IPS DF 6.9 (cell line): ENCODE measurements around the gene ZNF549.
"Not testable (repeated sequence)": the region's sequence is repeated elsewhere in the genome, so short reads cannot be mapped to it uniquely, and the experiment has no call there.

Experiments used
- DNase-seq: peaks from one replicate; pipeline ENCODE4 v3.0.0-alpha.2; 2013; ENCODE audit warnings: low read depth, low spot score
- H3K27ac ChIP-seq: one replicate; pipeline ENCODE4 v1.5.1; 2013; ENCODE audit warnings: low read length, control low read depth
- H3K27me3 ChIP-seq: 2 replicates; pipeline ENCODE4 v1.6.1; 2013; ENCODE audit warnings: mild to moderate bottlenecking, low read length; ENCODE audit not compliant: control insufficient read depth, insufficient read depth
- H3K36me3 ChIP-seq: 2 replicates; pipeline ENCODE4 v1.6.1; 2013; ENCODE audit warnings: low read length; ENCODE audit not compliant: control insufficient read depth, insufficient read depth
- H3K4me1 ChIP-seq: 2 replicates; pipeline ENCODE4 v1.6.1; 2013; ENCODE audit warnings: low read length; ENCODE audit not compliant: control insufficient read depth, insufficient read depth
- H3K4me3 ChIP-seq: 2 replicates; pipeline ENCODE4 v1.5.1; 2013; ENCODE audit warnings: mild to moderate bottlenecking, low read length
- H3K9me3 ChIP-seq: 2 replicates; pipeline ENCODE4 v1.6.1; 2013; ENCODE audit warnings: low read length, inconsistent platforms; ENCODE audit not compliant: control insufficient read depth, insufficient read depth
- WGBS: extraction: QIAGEN DNeasy Blood & Tissue Kit; methylation state at CpG from one replicate; pipeline ENCODE4 v1.1.7; 2013; ENCODE audit warnings: mixed read lengths, missing lambda C conversion rate; ENCODE audit not compliant: insufficient read length, insufficient coverage; 5-methylcytosine and 5-hydroxymethylcytosine counted together

Gene ZNF549

DNA sequence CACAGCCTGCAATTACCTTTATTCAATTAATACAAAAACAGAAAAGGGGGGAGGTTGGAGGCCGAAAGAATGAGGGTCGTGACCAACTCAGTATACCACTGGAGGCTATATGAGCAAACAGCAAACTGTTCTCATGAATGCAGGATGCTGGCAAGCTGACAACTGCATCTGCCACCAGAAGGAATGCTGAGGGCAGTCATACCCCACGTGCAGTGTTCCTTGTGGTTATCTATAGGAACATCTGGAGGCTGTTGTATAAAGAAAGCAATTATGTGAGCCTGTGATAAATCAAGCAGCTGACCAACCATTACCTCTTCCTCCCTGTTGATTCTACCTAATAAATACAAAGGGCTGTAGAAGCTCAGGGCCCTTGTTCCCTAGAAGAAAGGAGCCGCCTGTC, 9.1 kb upstream of the ZNF549 start:
- H3K27me3 ChIP-seq, DNase-seq, H3K4me3 ChIP-seq, H3K4me1 ChIP-seq, H3K27ac ChIP-seq, H3K36me3 ChIP-seq, H3K9me3 ChIP-seq: not testable (repeated sequence)
- WGBS: no CpG with 5 or more reads among the region's 4 CpGs

DNA sequence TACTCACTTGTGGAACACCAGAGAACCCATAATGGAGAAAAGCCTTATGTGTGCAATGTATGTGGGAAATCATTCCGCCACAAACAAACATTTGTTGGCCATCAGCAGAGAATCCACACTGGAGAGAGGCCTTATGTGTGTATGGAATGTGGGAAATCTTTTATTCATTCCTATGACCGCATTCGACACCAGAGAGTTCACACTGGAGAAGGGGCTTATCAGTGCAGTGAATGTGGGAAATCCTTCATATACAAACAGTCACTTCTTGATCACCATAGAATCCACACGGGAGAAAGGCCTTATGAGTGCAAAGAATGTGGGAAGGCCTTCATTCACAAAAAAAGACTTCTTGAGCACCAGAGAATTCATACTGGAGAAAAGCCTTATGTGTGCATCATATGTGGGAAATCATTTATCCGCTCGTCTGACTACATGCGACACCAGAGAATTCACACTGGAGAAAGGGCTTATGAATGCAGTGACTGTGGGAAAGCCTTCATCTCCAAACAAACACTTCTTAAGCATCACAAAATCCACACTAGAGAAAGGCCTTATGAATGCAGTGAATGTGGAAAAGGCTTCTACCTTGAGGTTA, 10.9 kb downstream of the ZNF549 start:
- WGBS: no CpG with 5 or more reads among the region's 7 CpGs
- Histone ChIP-seq H3K9me3 (peaks cover 10% of the 10 kb centered on the region), H3K4me1 (no peaks in the 10 kb centered on the region), H3K4me3 (no peak overlapping the region), H3K27ac (no peak overlapping the region), H3K27me3 (no peaks in the 10 kb centered on the region), H3K36me3 (peaks cover 33% of the 10 kb centered on the region)
- DNase-seq: no peak

DNA sequence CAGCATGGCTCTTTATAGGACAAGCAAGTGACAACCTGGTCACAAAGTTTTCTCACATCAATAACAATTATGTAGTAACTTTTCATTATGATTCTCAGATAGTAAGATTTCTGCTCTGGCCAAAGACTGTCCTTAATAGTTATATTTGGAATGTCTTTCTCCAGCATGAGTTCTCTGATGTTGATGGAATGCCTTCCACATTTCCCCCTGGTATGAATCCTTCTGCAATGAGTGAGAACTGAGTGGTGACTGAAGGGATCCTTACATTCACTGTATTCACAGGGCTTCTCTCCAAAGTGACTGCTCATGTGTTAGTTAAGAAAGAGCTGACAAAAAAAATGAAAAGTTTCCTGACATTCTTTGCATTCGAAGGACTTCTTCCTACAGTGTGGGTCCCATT, 19.4 kb downstream of the ZNF549 start:
- Histone ChIP-seq H3K27me3 (no peaks in the 10 kb centered on the region), H3K36me3 (peaks cover 18% of the 10 kb centered on the region), H3K4me1 (no peaks in the 10 kb centered on the region), H3K4me3 (no peak overlapping the region), H3K27ac (no peak overlapping the region), H3K9me3 (no peaks in the 10 kb centered on the region)
- DNase-seq: no peak
- WGBS: no CpG with 5 or more reads among the region's 1 CpG

DNA sequence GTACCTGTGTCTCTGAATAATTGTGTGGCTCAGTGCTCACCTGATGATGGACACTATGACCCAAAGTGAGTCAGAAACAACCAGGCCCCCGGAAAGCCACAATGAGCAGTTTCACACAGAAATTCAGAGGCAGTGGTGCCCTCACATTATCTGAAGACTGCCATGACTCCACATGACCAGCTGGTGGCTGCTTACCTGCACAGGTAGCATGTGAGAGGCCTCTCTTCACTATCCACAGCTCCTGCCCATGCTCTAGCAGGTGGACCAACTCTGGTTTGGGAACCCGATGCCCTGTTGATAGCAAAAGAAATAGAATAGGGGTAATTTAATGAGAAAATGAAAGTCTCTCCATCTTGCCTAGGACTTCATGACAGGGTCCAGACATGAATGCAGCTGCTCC, 25.3 kb downstream of the ZNF549 start:
- Histone ChIP-seq H3K36me3 (peaks cover 25% of the 10 kb centered on the region), H3K4me3 (no peak overlapping the region)
- WGBS: no CpG with 5 or more reads among the region's 2 CpGs

DNA sequence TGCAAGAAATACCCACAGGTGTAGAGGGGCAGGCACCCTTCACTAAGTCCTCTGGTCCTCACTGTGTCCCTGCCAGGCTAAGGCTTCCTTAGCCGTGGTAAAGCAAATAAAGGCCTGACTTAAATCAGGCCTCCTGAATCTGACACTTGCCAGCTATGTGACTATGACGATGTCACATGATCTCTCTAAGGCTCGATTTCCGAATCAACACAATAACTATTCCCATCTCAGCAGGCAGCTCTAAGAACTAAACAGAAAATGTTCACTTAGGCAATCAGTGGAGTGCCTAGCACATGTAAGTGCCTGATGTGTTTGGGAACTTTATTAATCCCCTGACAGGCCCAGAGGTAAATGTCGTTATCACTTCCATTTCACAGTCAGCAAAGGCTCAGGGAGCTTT, 30.5 kb downstream of the ZNF549 start:
- no peak overlapping the region for H3K4me3 ChIP-seq
- H3K27me3 ChIP-seq: no peaks in the 10 kb centered on the region
- H3K9me3 ChIP-seq: no peaks in the 10 kb centered on the region
- WGBS: no CpG with 5 or more reads among the region's 5 CpGs
- H3K36me3 ChIP-seq: peaks cover 7% of the 10 kb centered on the region; the same call in 1 of the 2 replicates
- DNase-seq: no peak
- H3K27ac ChIP-seq: no peak overlapping the region
- no peaks in the 10 kb centered on the region for H3K4me1 ChIP-seq

More for the DNA sequence above, 25.3 kb downstream of the ZNF549 start:
- no peaks in the 10 kb centered on the region for H3K4me1 ChIP-seq
- no peaks in the 10 kb centered on the region for H3K27me3 ChIP-seq
- no peak overlapping the region for H3K27ac ChIP-seq
- H3K9me3 ChIP-seq: no peaks in the 10 kb centered on the region
- DNase-seq: no peak

DNA sequence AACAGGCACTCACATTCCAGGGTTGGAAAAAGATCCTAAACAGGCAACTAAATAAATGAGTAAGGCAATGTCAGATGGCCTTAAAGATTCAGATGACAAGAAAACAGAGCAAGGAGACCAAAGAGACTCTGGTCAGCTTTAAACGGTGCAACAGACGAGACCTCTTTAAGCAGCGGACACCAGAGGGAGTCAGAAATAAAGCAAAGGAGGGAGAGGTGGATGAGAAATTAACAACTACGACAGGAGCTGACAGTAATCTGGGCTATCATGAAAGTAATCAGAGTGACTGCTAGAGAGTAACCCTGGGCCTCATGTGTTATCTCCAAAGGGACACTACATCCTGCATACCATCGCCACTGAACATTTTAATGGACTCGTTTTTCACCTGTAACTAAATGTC, 31.4 kb downstream of the ZNF549 start:
- Histone ChIP-seq H3K9me3 (no peaks in the 10 kb centered on the region; the same call in 1 of the 2 replicates), H3K27ac (no peak overlapping the region), H3K36me3 (peaks cover 7% of the 10 kb centered on the region; the same call in 1 of the 2 replicates), H3K4me1 (no peaks in the 10 kb centered on the region), H3K27me3 (no peaks in the 10 kb centered on the region), H3K4me3 (peak overlapping the region; percentile 73; the same call in 1 of the 2 replicates)
- DNase-seq: no peak
- no CpG with 5 or more reads among the region's 6 CpGs for WGBS

DNA sequence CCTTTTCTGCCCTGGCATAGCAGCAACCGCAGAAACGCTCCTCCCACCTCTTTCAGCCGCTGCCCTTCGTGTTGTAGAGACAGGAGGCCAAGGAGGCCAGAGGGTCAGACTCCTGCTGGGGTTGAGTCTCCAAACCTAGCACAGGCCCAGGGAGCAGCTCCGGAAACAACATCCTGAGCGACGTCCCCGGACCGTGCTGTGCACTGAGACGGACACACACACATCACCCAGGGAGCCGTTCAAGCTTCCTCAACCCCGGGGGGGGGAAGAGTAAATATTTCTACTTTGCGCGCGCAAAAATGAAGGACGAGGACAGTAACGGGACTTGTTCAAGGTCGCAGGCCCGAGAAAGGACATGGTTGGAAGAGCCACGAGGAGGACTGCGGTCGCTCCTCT, 31.9 kb downstream of the ZNF549 start:
- Histone ChIP-seq H3K4me1 (no peaks in the 10 kb centered on the region), H3K27ac (no peak overlapping the region), H3K36me3 (peaks cover 7% of the 10 kb centered on the region; the same call in 1 of the 2 replicates), H3K27me3 (no peaks in the 10 kb centered on the region), H3K4me3 (peak overlapping the region; percentile 73), H3K9me3 (peaks cover 2% of the 10 kb centered on the region; the same call in 1 of the 2 replicates)
- no CpG with 5 or more reads among the region's 22 CpGs for WGBS
- DNase-seq: no peak

DNA sequence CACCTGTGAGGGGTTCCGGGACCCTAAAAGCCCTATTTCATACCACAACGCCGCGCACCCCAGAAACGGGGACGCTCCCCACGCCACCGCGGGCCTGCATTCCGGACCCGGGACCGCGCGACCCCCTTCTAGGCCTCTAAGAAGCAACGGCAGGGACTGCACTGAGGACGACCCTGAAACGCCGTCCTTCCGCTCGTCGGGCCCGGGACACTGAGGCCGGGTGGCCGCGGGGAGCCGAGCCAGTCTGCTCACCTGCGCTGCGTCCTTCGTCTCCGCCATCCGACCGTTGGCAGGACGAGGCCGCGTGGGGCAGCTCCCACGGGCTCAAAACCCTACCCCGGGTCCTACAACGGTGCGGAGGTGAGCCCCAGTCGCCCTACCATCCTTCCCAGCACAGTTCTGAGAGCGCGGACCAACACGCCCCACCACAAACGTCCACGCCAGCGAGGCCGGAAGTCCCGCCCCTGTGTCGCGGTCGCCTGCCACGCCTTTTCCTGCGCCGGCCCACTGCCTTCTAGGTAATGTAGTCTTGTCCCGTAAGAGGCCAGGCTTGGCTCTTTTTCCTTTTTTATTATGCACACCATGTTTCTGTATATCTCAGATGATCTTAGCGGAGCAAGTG, 32.4 kb downstream of the ZNF549 start, which contains the start of gene ZNF550:
TSS of gene ZNF550 (minus strand) at position 460 of the 622 bp plus-strand sequence. CDS start at position 279, 181 bp downstream.
- DNase-seq: peak; percentile 31
- no CpG with 5 or more reads among the region's 56 CpGs for WGBS
- H3K27ac ChIP-seq: no peak within 1 kb of the TSS
- peaks cover 7% of the 10 kb centered on the region; the same call in 1 of the 2 replicates for H3K36me3 ChIP-seq
- H3K4me1 ChIP-seq: no peaks in the 10 kb centered on the region
- peak within 1 kb of the TSS; percentile 73 for H3K4me3 ChIP-seq
- H3K9me3 ChIP-seq: peaks cover 2% of the 10 kb centered on the region; the same call in 1 of the 2 replicates
- no peaks in the 10 kb centered on the region for H3K27me3 ChIP-seq

DNA sequence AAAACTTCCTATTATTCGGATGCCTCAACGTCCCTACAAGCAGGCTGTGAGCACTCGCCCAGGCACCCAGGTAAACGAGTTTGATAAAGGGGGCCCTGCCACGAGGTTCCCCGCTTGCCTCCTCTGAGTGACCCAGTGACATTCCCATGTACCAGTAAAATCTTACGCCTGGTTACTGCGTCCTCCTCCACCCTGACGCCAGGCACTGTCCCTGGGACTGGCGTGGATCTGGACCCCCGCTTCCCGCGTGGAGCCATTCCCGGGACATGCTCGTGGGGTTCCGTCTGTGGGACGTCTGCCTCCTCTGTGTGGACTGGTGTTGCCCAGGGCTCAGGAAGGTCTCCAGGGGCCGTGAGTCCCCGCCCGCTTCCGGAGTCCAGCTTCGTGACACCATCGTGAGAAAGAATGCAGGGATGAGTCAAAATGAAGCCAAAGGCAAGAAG, 32.9 kb downstream of the ZNF549 start:
- no peak overlapping the region; the same call in 1 of the 2 replicates for H3K4me3 ChIP-seq
- H3K36me3 ChIP-seq: peaks cover 7% of the 10 kb centered on the region; the same call in 1 of the 2 replicates
- H3K27ac ChIP-seq: no peak overlapping the region
- H3K4me1 ChIP-seq: no peaks in the 10 kb centered on the region
- no CpG with 5 or more reads among the region's 23 CpGs for WGBS
- no peak for DNase-seq
- H3K9me3 ChIP-seq: peaks cover 2% of the 10 kb centered on the region; the same call in 1 of the 2 replicates
- no peaks in the 10 kb centered on the region for H3K27me3 ChIP-seq

DNA sequence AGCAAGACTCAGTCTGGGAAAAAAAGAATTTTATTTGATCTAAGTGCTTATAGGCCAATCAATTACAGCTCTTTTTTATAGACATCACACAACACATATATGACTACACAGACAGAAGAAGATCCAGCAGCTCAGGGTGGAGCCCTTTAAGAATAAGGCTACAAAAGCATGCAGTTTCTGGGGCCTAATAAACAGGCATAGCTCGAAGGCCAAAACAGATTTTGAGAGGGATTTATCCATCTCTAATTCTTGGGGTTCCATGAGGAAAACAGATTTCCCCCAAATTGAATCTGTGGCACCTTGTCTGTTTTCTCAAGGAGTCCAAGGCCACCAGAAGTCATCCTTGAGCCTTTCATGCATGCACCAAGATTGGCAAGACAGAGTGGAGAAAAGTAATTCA, 36.4 kb downstream of the ZNF549 start:
- no peak for DNase-seq
- no CpG with 5 or more reads among the region's 1 CpG for WGBS
- no peaks in the 10 kb centered on the region for H3K4me1 ChIP-seq

More for the DNA sequence above, 36.4 kb downstream of the ZNF549 start:
- H3K36me3 ChIP-seq: no peaks in the 10 kb centered on the region
- H3K27me3 ChIP-seq: no peaks in the 10 kb centered on the region
- H3K4me3 ChIP-seq: no peak overlapping the region
- H3K27ac ChIP-seq: no peak overlapping the region
- H3K9me3 ChIP-seq: peaks cover 14% of the 10 kb centered on the region
